Effector CD8-positive, alpha-beta T cell (primary cell): ENCODE results near the gene SNED1.
"Not testable (repeated sequence)": the region's sequence is repeated elsewhere in the genome, so short reads cannot be mapped to it uniquely, and the experiment has no call there.

Experiments used
- DNase-seq: peaks from one replicate; lab custom pipeline; 2025; lab: John Stamatoyannopoulos, UW

The SNED1 gene

DNA sequence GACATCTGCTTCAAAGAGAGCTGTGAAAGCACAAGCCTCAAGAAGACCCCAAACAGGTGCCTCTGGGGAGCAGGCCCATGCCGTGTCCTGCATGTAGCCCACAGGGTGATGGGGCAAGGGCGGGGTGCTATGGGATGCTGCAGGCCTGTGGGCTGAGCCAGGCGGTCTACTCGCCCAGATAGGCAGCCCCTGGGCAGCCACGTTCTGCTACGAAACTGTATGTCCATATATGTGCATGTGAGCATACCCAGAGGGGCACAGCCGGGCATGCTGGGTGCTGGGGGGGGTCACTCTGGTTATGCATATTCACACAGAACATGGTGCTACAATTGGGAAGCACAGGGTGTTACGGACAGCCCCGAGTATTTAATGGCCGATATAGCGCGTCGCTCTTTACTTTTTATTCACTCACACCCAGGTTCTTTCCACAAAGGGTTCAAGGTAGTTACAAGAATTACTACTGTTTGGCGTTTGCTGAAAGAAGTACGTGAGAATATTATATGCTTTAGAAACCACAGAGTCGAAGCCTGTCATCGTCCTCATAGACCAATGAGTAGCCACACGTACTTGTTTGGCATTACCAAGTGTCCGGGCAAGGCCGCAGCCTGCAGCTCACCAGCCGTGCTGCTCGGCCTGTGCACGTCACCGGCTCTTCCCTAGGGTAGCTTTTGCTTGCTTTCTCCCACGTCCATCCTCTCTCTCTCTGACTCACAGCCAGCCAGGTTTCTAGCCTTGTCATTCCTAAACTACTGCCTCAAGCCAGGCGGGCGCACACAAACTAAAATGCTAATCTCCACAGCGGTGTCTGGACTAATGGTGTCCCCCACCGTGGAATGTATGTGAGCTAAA, 89.2 kb downstream of the SNED1 start:
- no peak for DNase-seq

DNA sequence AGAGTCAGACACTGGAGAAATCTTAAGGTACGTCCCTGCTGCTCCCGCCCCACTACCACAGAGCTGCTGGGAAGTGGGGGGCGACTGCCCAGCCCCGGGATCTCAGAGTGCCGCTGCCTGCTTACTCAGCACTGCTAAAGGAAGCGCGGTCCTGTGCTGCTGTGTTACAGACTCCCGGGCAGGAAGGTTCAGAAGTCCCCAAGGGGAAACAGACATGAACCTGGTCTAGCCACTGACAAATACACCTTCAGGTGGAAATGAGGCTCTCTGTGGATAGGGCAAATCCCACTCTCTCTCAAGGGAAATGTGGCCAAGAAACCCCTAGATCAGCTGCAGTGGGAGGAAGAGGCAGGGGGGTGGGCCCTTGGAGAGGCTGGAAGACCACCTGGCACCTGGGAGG, 90.0 kb downstream of the SNED1 start:
- DNase-seq = no peak

GRCh38 chr2:241088791-241089732, 90.6 kb downstream of the SNED1 start:
- no peak for DNase-seq

GRCh38 chr2:241091201-241091600, 92.8 kb downstream of the SNED1 start:
- no peak for DNase-seq

- no peak for DNase-seq
Observed at GRCh38 chr2:241091734-241092445, 93.5 kb downstream of the SNED1 start.

- DNase-seq = no peak
Observed at GRCh38 chr2:241092677-241093076, 94.3 kb downstream of the SNED1 start.

- not testable (repeated sequence) for DNase-seq
Observed at GRCh38 chr2:241093133-241093781, 94.8 kb downstream of the SNED1 start.

DNA sequence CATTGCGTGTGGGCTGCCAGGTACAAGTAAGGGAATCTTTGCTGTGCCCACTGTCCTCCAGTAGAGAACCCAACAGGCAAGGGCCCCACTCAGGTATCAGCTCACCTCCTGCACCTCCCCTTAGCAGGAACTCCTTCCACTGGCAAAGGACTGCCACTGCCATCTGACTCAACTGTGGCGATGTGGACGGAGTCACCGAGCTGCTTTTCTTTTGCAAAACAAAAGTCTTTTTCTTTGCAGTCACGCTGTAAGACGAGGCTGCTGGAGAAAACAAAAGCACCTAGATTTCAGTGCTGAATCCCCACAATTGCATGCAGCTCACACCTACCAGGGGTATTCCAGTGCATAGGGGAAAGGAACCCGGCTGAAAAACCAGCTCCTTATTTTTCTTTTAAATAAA, 95.8 kb downstream of the SNED1 start:
- DNase-seq = no peak

- DNase-seq = no peak
Observed at GRCh38 chr2:241094924-241095420, 96.6 kb downstream of the SNED1 start.

DNA sequence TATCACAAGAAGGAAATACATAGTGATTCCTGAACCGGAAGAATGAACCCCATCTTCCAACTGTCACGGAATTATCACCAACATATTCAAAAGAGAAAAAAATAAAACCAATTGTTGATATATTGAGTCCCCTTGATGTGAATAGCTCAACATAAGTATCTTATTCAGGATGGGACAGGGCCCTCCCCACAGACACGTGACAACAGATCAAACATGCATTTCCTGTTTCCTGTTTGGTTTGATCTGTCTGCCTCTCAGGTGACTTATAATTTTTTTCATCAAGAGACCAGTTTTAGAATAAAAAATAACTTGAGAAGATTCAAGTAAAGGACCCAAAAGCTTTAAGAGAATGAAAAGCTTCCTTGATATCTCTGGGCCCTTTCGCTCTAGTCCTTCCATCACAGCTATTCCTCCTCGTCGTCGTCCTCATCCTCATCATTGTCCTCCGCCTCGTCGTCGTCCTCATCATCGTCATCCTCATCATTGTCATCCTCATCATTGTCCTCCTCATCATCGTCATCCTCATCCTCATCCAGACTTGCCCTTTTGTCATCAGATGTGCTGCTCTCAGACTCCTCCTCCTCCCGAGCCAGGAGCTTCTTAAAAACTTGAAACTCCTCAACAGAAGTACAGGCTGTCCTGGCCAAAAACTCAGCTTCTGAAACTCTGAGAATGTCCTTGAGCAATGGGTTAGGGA, 97.3 kb downstream of the SNED1 start:
- DNase-seq = no peak

GRCh38 chr2:241096979-241097378, 98.6 kb downstream of the SNED1 start:
- DNase-seq = no peak

DNA sequence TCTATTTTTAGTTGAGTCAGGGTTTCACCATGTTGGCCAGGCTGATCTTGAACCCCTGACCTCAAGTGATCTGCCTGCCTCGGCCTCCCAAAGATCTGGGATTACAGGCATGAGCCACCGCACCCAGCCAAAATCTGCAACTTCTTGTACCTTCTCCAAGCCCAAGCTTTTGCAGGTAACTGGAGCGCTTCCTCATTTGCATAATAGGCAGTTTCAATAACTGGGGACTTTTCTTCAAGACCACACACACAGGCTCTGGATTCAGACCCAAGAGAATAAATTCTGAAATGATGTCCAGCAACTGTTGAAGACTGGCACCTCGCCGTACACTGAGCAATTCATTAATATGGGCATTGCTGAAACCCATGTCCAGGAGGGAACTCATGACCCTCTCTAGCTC, 100.8 kb downstream of the SNED1 start:
- no peak for DNase-seq

GRCh38 chr2:241102239-241102803, 103.9 kb downstream of the SNED1 start, which contains the start of gene MTERF4:
TSS of gene MTERF4 (minus strand) at chr2:241102287. CDS start at chr2:241102273, 14 bp downstream.
- DNase-seq = peak; percentile 75

- DNase-seq = no peak
Observed at GRCh38 chr2:241103176-241103595, 104.8 kb downstream of the SNED1 start.

- DNase-seq = not testable (repeated sequence)
Observed at GRCh38 chr2:241104611-241105010, 106.2 kb downstream of the SNED1 start.

DNA sequence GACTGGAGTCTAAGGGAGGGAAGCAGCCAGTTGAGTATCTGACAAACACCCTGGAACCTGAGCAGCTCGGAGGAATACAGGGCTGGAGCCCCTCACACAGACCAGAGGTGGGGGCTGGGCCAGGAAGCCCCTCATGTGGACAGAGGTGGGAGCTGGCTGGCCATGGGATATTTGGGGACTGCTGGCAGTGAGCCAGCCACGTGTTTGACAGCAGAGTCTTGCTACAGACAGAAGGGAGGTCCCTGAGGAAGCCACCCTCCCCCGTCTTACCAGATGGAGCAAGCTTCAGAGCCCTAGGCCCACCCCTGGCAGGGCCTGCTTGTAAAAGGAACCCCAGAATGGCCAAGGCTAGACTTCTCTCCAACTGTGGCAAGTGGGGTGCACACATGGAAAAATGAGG, 107.2 kb downstream of the SNED1 start:
- DNase-seq = no peak

- DNase-seq = no peak
Observed at GRCh38 chr2:241107031-241107783, 108.8 kb downstream of the SNED1 start.

DNA sequence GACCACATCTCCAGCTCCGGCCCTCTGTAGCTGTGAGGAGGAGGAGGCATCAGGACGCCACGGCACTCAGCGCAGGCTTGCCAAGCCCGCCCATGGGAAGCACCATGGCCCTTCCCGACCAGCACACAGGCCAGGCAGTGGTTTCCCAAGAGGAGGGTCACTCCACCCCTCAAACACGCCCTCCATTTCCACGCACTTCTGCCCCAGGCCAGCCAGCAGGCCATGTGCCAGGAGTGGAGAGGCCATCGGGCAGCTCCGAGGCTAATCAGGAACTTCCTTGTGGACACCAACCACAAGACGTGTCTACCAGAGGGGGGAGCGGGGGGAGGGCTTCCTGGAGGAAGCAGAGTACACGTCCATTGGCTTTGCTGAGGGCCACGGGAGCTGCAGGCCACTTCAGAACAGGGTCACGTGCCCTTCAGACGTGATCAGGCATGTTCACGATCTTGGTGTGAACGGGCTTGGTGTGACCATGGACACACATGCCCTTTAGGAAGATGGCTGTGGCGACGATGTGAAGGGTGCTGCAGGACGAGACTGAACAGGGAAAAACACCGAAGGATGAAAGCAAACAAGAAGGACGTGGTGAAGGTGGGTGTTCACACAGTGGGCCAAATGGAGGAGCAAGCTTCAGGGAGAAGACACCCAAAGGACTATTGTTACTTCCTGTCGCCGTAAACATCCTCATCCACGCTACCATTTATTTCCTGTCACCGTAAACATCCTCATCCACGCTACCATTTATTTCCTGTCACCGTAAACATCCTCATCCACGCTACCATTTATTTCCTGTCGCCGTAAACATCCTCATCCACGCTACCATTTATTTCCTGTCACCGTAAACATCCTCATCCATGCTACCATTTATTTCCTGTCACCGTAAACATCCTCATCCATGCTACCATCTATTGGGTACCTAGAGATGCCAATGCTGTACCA, 110.1 kb downstream of the SNED1 start:
- no peak for DNase-seq
